Measurements from ENCODE around the gene FEV.

FEV gene

DNA sequence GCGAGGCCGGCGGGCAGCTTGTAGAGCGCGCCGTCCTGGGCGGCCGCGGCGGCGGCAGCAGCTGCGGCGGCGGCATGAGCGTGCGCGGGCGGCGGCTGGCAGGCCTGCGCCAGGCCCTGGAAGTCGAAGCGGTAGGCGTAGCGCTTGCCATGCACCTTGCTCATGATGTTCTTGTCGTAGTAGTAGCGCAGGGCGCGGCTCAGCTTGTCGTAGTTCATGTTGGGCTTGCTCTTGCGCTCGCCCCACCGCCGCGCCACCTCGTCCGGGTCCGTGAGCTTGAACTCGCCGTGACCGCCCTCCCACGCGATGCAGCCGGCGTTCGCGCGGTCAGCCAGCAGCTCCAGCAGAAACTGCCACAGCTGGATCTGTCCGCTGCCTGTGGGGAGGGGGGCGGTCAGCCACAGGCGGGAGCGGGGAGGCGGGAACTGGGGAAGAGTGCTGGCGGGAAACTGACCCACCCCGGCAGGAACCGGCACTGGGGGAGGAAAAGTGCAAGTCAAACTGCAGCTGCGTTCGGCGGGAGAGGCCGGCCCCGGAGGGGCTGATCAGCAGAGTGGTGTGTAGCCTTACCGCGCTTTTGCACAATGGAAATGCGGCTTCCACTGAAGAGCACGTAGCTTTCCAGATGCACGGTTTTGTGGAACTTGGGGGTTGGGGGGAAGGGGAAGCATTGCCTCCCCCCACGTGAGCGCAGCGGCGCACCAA is 3.0 kb downstream of the FEV start:
- H3K4me3 ChIP-seq (ENCODE audit: low read length): no peak overlapping the region
- DNase-seq (ENCODE audit: low read depth): peak; percentile 64

DNA sequence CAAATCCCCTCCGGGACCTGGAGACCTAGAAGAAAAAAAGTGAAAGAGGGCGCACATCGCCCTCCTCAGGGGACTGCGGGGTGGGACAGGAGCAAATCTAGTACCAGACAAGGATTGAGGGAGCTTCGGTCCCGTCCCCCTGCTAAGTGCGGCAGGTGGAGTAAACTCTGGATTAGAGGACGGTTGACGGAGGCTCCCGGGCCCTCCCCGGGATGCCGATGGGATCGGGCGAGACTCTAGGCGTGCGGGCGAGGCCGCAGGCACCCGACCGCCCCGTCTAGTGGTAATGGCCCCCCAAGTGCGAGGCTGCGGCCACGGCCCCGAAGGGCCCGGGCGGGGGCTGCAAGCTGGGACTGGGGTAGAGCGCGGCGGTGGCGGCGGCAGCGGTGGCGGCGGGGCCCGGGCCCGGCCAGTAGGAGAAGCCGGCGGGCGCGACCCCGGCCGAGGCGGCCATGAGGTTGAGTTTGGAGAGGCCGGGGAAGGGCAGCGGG is 3.5 kb downstream of the FEV start:
- TF ChIP-seq, protein P1, sequence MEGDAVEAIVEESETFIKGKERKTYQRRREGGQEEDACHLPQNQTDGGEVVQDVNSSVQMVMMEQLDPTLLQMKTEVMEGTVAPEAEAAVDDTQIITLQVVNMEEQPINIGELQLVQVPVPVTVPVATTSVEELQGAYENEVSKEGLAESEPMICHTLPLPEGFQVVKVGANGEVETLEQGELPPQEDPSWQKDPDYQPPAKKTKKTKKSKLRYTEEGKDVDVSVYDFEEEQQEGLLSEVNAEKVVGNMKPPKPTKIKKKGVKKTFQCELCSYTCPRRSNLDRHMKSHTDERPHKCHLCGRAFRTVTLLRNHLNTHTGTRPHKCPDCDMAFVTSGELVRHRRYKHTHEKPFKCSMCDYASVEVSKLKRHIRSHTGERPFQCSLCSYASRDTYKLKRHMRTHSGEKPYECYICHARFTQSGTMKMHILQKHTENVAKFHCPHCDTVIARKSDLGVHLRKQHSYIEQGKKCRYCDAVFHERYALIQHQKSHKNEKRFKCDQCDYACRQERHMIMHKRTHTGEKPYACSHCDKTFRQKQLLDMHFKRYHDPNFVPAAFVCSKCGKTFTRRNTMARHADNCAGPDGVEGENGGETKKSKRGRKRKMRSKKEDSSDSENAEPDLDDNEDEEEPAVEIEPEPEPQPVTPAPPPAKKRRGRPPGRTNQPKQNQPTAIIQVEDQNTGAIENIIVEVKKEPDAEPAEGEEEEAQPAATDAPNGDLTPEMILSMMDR (IDR thresholded peaks at IDR 0.05; ENCODE audit: insufficient read depth, low read depth, low read length, missing control alignments): no peak
- H3K4me3 ChIP-seq (ENCODE audit: low read length): no peak overlapping the region
- DNase-seq (ENCODE audit: low read depth): no peak

More for the DNA sequence above, 3.0 kb downstream of the FEV start:
- TF ChIP-seq, protein P1 (IDR thresholded peaks at IDR 0.05; ENCODE audit: insufficient read depth, low read depth, low read length, missing control alignments): no peak

- no peak overlapping the region for H3K4me3 ChIP-seq (ENCODE audit: low read length)
- TF ChIP-seq, protein P1 (IDR thresholded peaks at IDR 0.05; ENCODE audit: insufficient read depth, low read depth, low read length, missing control alignments): no peak
- DNase-seq (ENCODE audit: low read depth): no peak
Measured at GRCh38 chr2:218980735-218981389, 4.1 kb downstream of the FEV start.

DNA sequence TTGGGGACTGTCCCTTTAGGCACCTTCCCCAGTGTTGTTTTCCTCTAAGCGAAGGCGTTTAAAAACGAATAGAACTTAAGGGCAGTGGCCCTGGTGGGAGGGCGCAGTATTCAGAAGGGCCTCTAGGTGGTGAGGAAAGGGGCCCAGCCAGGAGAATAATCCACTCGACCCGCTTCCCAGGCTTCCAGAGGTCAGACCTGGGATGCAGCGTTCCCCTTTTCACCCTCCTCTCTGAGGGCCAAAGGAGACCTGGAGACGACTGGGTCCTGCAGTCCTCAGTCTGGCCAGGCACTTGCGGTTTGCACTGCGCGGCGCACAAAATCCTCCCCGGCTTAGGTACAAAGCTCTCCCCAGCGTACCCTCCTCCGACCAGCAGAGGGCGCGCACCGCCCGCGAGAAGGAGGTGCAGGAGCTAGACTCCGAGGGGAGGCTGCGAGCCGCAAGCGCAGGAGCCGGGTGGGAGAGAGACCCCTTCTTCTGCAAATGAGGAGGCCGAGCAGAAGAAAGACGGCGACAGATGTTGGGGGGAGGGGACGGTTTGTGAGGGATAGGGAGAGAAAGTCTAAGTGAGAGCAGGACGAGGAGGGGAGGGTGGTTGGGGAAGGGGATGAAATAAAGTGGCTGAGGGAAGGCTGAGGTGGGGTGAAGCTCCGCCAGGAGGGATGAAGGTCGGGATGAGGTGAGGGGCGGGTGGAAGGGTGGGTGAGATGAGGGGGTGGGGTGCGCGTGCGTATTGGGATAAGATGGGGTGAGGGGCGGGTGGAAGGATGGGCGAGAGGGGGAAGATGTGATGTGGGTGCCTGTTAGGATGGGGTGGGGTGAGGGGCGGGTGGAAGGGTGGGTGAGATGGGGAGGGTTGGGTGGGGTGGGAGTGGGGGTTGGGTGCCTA is 4.9 kb downstream of the FEV start:
- TF ChIP-seq, protein P1 (IDR thresholded peaks at IDR 0.05; ENCODE audit: insufficient read depth, low read depth, low read length, missing control alignments): peak; percentile 86
- H3K4me3 ChIP-seq (ENCODE audit: low read length): no peak overlapping the region
- DNase-seq (ENCODE audit: low read depth): peak; percentile 82

DNA sequence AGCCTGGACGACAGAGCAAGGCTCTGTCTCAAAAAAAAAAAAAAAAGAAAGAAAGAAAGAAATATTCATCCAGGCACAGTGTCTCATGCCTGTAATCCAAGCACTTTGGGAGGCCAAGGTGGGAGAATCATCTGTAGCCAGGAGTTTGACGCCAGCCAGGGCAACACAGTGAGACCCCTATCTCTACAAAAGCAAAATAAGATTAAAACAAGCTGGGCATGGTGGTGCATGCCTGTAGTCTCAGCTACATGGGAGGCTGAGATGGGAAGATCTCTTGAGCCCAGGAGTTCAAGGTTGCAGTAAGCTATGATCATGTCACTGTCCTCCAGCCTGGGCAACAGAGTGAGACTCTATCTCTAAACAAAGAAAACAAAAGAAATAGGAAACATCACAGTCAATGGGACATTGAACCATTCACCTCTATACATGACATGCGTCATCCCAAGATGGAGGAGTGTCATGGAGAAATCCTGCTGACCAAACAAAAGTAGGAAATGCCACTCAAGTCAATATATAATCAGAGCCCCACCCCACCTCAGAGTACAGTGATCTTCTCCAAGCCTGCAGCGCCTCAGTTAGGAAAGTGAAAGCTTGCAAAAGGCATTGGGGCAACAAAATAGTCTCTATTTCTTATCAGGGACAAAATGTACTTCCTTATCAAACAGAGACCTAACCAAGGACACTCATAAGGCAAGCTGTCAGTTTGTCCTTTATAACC is 9.8 kb downstream of the FEV start:
- no peak overlapping the region for H3K4me3 ChIP-seq (ENCODE audit: low read length)
- TF ChIP-seq, protein P1 (IDR thresholded peaks at IDR 0.05; ENCODE audit: insufficient read depth, low read depth, low read length, missing control alignments): no peak
- no peak for DNase-seq (ENCODE audit: low read depth)

DNA sequence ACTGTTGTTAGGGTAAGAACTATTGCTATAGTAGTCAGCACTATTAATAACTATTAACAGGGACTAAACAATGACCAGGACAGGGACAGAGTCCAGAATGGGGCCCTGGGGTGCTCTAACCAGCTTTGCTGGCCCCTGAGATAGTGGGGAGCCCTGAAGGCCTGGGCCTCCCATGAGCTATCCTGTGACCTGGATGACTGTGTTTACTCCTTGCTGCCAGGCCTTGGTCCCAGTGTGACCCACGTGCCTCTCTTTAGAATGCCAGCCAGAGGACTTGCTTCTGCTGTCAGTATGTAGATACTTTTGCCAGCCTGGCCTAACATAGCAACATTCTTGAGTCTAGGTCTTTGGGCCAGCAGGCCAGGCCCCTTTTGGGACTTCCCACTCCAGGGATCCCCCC is 14.1 kb downstream of the FEV start:
- no peak for DNase-seq (ENCODE audit: low read depth)
- no peak overlapping the region for H3K4me3 ChIP-seq (ENCODE audit: low read length)
- TF ChIP-seq, protein P1 (IDR thresholded peaks at IDR 0.05; ENCODE audit: insufficient read depth, low read depth, low read length, missing control alignments): no peak

Measured in epithelial cell of esophagus (primary cell).